22Rv1 (cell line): Measurements from ENCODE around the gene KAT8.

Experiments
- CTCF ChIP-seq: fragments of 450-650 bp; IDR thresholded peaks from 2 replicates; pipeline ENCODE4 v1.5.1; 2017; ENCODE audit warnings: mild to moderate bottlenecking
- ZFX ChIP-seq: fragments of 450-650 bp; IDR thresholded peaks from 2 replicates; pipeline ENCODE4 v1.6.1; 2017; ENCODE audit warnings: antibody characterized with exemption, borderline replicate concordance

- no peak for TF ChIP-seq CTCF
- TF ChIP-seq ZFX, result no peak
Observed at GRCh38 chr16:31128711-31129567, 11.5 kb downstream of the KAT8 start.
